DND-41 (cell line): ENCODE results near the gene CREBL2.

Source experiments
- ATAC-seq: fragments of 200-7000 bp; cut with Tn5 transposase; 3 replicates; pipeline ENCODE4 v1.9.1; 2021; ENCODE audit warnings: low read depth; ENCODE audit not compliant: insufficient read depth
- DNase-seq: peaks from one replicate; pipeline ENCODE4 v3.0.0-alpha.2; 2020
- H2AFZ ChIP-seq: 2 replicates; pipeline ENCODE4 v1.6.0; 2012; ENCODE audit warnings: low read depth, low read length
- H3K27ac ChIP-seq: 2 replicates; pipeline ENCODE4 v1.5.1; 2012; ENCODE audit warnings: low read length, inconsistent platforms
- H3K27me3 ChIP-seq: fragments of 200-600 bp; sonication (generic); 2 replicates; pipeline ENCODE4 v1.6.0; 2012; ENCODE audit warnings: low read length, mild to moderate bottlenecking, inconsistent platforms; ENCODE audit not compliant: insufficient read depth, poor library complexity
- H3K36me3 ChIP-seq: 2 replicates; pipeline ENCODE4 v1.5.1; 2012; ENCODE audit warnings: low read length, inconsistent platforms; ENCODE audit not compliant: insufficient read depth
- H3K4me1 ChIP-seq: 2 replicates; pipeline ENCODE4 v1.5.1; 2012; ENCODE audit warnings: mild to moderate bottlenecking, low read length; ENCODE audit not compliant: insufficient read depth
- H3K4me2 ChIP-seq: 2 replicates; pipeline ENCODE4 v1.6.0; 2012; ENCODE audit warnings: mild to moderate bottlenecking, moderate library complexity, low read length, inconsistent platforms; ENCODE audit not compliant: insufficient read depth
- H3K4me3 ChIP-seq, 2 experiments: fragments of 200-600 bp in 1 of 2; shearing (Covaris generic) in 1 of 2; 2 replicates each; pipeline ENCODE4 v1.5.1; 2012 to 2016; ENCODE audit warnings: inconsistent platforms in 2 of 2, low read length in 2 of 2, mild to moderate bottlenecking in 2 of 2, low read depth in 1 of 2, moderate library complexity in 1 of 2
- H3K79me2 ChIP-seq: 2 replicates; pipeline ENCODE4 v1.6.0; 2012; ENCODE audit warnings: low read length, inconsistent platforms; ENCODE audit not compliant: insufficient read depth
- H3K9ac ChIP-seq: 2 replicates; pipeline ENCODE4 v1.6.0; 2012; ENCODE audit warnings: low read depth, mild to moderate bottlenecking, inconsistent platforms, low read length, moderate library complexity
- H3K9me3 ChIP-seq: 2 replicates; pipeline ENCODE4 v1.5.1; 2012; ENCODE audit warnings: low read length, moderate library complexity, mild to moderate bottlenecking, inconsistent platforms; ENCODE audit not compliant: insufficient read depth, severe bottlenecking
- H4K20me1 ChIP-seq: 2 replicates; pipeline ENCODE4 v1.6.0; 2012; ENCODE audit warnings: low read length; ENCODE audit not compliant: insufficient read depth
- EZH2 ChIP-seq: IDR thresholded peaks from 3 replicates; pipeline ENCODE4 v1.6.1; 2012; ENCODE audit warnings: borderline replicate concordance, low read depth, mild to moderate bottlenecking, moderate library complexity, low read length, inconsistent platforms; ENCODE audit not compliant: severe bottlenecking
- TF ChIP-seq, protein P1 (sequence below): IDR thresholded peaks from 2 replicates; pipeline ENCODE4 v1.5.1; 2012; ENCODE audit warnings: borderline replicate concordance, low read length, moderate library complexity, mild to moderate bottlenecking; ENCODE audit not compliant: poor library complexity, severe bottlenecking; ENCODE audit errors: extremely low read depth

The CREBL2 gene

DNA sequence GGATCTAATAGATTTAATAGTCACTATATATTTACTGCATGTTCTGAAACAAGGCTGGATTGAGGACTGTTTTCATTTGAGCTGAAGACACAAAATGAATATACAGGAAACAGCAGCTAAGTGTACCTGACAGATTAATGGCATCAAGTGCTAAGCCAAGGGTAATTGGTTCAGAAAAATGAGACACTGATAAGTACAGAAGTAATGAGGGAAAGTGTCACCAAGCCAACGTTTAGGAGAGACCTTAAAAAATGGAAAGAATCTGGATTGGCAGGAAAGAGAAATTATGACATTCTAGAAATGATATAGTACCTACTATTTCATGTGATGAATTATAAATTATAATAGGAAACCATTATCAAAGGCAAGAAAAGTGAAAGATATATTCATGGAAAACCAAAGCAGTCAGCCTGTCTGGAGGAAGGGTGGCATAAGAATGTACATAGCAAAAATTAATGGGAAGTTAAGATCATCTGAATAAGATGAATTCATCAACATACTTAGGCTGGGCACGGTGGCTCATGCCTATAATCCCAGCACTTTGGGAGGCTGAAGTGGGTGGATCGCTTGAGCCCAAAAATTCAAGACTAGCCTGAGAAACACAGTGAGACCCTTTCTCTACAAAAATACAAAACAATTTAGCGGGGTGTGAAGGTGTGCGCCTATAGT, 28.0 kb upstream of the CREBL2 start:
- Histone ChIP-seq H3K79me2 (no peaks in the 10 kb centered on the region), H3K4me1 (no peaks in the 10 kb centered on the region), H3K36me3 (no peaks in the 10 kb centered on the region), H3K27ac (no peak overlapping the region), H3K9ac (no peak overlapping the region), H4K20me1 (no peaks in the 10 kb centered on the region), H3K27me3 (peaks cover 18% of the 10 kb centered on the region), H3K9me3 (no peaks in the 10 kb centered on the region), H2AFZ (no peak overlapping the region), H3K4me2 (no peak overlapping the region), H3K4me3 (no peak overlapping the region)
- TF ChIP-seq EZH2: no peak
- TF ChIP-seq, protein P1, sequence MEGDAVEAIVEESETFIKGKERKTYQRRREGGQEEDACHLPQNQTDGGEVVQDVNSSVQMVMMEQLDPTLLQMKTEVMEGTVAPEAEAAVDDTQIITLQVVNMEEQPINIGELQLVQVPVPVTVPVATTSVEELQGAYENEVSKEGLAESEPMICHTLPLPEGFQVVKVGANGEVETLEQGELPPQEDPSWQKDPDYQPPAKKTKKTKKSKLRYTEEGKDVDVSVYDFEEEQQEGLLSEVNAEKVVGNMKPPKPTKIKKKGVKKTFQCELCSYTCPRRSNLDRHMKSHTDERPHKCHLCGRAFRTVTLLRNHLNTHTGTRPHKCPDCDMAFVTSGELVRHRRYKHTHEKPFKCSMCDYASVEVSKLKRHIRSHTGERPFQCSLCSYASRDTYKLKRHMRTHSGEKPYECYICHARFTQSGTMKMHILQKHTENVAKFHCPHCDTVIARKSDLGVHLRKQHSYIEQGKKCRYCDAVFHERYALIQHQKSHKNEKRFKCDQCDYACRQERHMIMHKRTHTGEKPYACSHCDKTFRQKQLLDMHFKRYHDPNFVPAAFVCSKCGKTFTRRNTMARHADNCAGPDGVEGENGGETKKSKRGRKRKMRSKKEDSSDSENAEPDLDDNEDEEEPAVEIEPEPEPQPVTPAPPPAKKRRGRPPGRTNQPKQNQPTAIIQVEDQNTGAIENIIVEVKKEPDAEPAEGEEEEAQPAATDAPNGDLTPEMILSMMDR: no peak
- DNase-seq (no peak), ATAC-seq (no peak)

DNA sequence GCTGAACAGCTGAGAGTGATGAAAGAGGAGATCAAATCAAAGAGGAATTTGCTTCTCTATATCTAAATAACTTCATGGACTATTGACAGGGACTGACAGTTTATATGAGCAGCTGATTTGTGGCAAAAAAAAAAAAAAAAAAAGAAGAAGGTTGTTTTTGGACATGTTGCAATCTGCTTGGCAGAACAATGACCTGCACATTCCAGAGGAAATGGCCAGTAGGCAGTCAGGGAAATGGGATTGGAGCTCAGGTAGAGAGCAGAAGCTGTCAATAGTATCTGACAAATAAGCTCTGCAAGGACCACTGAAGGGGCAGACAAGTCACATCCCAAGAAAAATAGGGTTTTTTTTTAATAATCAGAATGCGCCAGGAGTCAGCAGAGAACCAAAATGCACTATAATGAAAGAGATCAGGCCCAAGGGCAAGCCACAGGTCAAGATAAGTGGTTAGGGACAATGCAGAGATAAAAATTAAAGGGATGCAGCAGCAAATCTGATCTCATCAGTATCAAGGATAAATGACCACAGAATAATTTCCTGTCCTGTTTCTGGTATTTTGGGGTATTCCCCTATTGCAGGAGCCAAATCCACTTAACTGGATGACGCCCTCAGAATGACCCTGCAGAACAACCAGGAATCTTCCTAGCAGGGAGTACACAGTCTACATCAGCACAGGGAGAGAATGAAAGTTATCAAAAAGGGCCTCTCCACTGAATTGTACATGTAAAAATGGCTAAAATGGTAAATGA, 26.4 kb upstream of the CREBL2 start:
- H3K9me3 ChIP-seq: no peaks in the 10 kb centered on the region
- DNase-seq: no peak

DNA sequence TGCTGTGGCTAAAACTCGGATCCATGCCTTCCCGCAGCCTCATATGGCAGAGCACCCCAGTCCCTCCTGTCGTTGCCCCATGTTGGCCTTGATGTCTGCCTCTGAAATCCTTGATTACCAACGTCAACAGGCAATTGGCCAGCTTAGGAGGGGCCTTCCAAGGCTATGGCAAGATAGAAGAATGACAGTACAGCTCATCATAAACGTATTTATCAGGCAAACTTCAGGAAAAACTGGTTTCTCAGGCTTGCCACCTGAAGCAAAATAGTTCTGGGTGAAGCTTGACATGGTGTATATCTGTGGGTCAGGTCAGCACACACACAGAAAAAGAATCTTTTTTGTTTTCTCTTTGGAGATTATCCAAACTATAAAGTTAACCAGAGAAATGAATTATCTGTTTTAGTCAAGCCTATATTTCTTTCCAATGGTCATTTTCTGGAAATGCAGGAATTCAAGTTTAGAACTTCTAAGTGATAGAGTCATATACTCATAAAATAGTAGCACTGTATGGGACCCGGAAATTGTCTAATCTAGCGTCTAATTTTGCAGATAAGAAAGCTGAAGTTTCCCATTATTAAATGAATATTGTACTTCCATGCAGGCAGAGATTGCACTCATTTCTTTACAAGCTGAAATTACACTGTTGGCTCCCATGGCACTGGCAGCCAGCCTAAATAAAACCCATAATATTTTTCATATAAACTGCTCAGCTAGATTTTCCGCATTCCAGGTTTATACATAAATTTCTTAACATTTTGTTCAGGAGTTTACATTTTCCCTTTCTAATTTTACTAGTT, 24.6 kb upstream of the CREBL2 start:
- no peaks in the 10 kb centered on the region for H3K9me3 ChIP-seq
- ATAC-seq (no peak), DNase-seq (no peak)
- H3K9ac ChIP-seq: no peak overlapping the region
- TF ChIP-seq, protein P1: no peak
- TF ChIP-seq EZH2: no peak
- H2AFZ ChIP-seq: no peak overlapping the region
- H3K36me3 ChIP-seq: no peaks in the 10 kb centered on the region
- H3K4me2 ChIP-seq: no peak overlapping the region
- peaks cover 23% of the 10 kb centered on the region for H3K27me3 ChIP-seq
- H4K20me1 ChIP-seq: no peaks in the 10 kb centered on the region
- no peaks in the 10 kb centered on the region for H3K4me1 ChIP-seq
- H3K27ac ChIP-seq: no peak overlapping the region
- no peak overlapping the region for H3K4me3 ChIP-seq
- H3K79me2 ChIP-seq: no peaks in the 10 kb centered on the region

More for the DNA sequence above, 26.4 kb upstream of the CREBL2 start:
- Histone ChIP-seq H2AFZ (no peak overlapping the region), H3K79me2 (no peaks in the 10 kb centered on the region), H3K4me3 (no peak overlapping the region), H4K20me1 (no peaks in the 10 kb centered on the region), H3K4me1 (no peaks in the 10 kb centered on the region), H3K4me2 (no peak overlapping the region), H3K9ac (no peak overlapping the region), H3K36me3 (no peaks in the 10 kb centered on the region), H3K27ac (no peak overlapping the region), H3K27me3 (peaks cover 21% of the 10 kb centered on the region)
- no peak for ATAC-seq
- TF ChIP-seq, protein P1: no peak
- TF ChIP-seq EZH2: no peak
